ENCODE results near the gene ARHGAP26.
"Not testable (repeated sequence)": the region's sequence is repeated elsewhere in the genome, so short reads cannot be mapped to it uniquely, and the experiment has no call there.

ARHGAP26 gene

GRCh38 chr5:143116814-143117213, 346.6 kb downstream of the ARHGAP26 start:
- TF ChIP-seq CTCF (IDR thresholded peaks at IDR 0.05), result no peak
- Histone ChIP-seq H3K27ac (no peak overlapping the region), H3K4me3 (no peak overlapping the region)
- no peak for DNase-seq (ENCODE audit: low spot score)

GRCh38 chr5:143117821-143118220, 347.6 kb downstream of the ARHGAP26 start:
- no peak for DNase-seq (ENCODE audit: low spot score)
- Histone ChIP-seq H3K4me3 (no peak overlapping the region), H3K27ac (no peak overlapping the region)
- TF ChIP-seq CTCF (IDR thresholded peaks at IDR 0.05), result no peak

GRCh38 chr5:143118222-143118621, 348.0 kb downstream of the ARHGAP26 start:
- no peak overlapping the region for H3K27ac ChIP-seq
- no peak for TF ChIP-seq CTCF (IDR thresholded peaks at IDR 0.05)
- H3K4me3 ChIP-seq, result no peak overlapping the region
- no peak for DNase-seq (ENCODE audit: low spot score)

DNA sequence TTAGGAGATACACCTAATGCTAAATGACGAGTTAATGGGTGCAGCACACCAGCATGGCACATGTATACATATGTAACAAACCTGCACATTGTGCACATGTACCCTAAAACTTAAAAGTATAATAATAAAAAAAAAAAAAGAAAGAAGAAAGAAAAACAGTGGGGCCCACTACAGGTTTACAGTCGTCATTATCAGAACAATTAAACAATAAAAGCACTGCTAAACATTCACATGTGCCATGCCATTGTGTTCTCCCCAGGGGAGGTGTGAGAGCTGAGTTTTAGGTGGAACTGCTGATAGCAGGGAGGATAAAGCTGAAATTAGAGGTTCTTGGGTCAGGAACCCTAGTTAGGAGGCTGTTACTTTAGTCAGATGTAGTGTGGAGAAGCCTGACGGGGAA, 348.6 kb downstream of the ARHGAP26 start:
- H3K4me3 ChIP-seq; H3K27ac ChIP-seq; DNase-seq (ENCODE audit: low spot score): not testable (repeated sequence)

- no peak overlapping the region for H3K4me3 ChIP-seq
- no peak overlapping the region for H3K27ac ChIP-seq
- TF ChIP-seq CTCF (IDR thresholded peaks at IDR 0.05), result no peak
- DNase-seq (ENCODE audit: low spot score), result no peak
These were observed 349.2 kb downstream of the ARHGAP26 start for GRCh38 chr5:143119291-143119769.

DNA sequence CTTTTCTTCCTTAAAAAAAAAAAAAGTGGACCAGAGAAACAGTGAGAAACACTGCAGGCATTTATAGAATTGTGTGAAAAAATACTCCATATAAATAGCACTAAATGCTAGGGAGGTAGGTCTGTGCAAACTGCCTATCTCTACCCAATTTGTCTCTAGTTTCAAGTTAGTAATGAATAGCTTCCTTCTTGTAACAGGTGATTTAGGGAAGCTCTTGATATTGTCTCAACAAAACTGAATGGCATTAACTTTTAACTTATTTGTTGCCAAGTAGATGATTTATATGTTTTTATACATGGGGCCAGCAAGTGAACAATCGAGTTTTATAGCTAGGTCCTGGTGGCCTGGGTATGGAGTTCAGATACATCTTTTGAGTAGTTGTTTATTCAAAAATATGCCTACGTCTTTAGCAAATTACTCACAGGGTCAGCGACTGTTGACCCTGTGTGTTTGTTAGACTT, 349.7 kb downstream of the ARHGAP26 start:
- no peak for TF ChIP-seq CTCF (IDR thresholded peaks at IDR 0.05)
- no peak overlapping the region for H3K27ac ChIP-seq
- no peak overlapping the region for H3K4me3 ChIP-seq
- DNase-seq (ENCODE audit: low spot score), result no peak

DNA sequence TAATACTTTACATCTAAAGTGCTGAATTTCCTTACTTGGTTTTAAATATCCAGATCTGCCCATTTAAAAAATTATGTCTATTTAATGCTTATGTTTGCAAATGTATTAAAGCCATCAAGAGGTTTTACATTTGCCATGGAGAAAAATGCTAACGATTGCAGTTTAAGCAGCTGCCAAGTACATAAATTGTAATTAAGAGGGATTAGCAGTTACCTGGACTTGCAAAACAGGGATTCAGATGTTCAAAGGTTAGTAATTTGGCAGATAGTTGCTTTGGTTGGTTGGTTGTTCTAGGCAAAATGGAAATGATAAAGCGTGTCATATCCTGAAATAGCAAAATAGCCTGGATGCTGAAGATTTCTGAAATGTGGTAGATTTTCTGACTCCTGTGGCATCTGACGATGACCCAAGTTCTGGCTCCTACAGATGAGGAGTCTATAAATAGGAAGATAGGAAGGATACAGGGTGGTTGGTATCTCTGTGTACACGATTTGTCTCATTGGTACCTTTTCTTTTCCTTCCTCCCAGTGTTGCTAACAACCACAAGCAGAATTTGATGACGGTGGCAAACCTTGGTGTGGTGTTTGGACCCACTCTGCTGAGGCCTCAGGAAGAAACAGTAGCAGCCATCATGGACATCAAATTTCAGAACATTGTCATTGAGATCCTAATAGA, 350.4 kb downstream of the ARHGAP26 start:
- Histone ChIP-seq H3K4me3 (no peak overlapping the region), H3K27ac (no peak overlapping the region)
- DNase-seq (ENCODE audit: low spot score), result no peak
- TF ChIP-seq CTCF (IDR thresholded peaks at IDR 0.05), result no peak
